GM10847 (cell line): ENCODE results near the gene TAF4B.

ENCODE experiments used
- POLR2A ChIP-seq: IDR thresholded peaks from 2 replicates; pipeline ENCODE4 v1.6.1; 2011; ENCODE audit not compliant: insufficient read length; ENCODE audit errors: extremely low read depth

The TAF4B gene

GRCh38 chr18:26406324-26406723, 180.1 kb downstream of the TAF4B start:
- no peak for TF ChIP-seq POLR2A

- no peak for TF ChIP-seq POLR2A
These were observed 180.7 kb downstream of the TAF4B start for GRCh38 chr18:26406854-26407517.

GRCh38 chr18:26407736-26408601, 181.7 kb downstream of the TAF4B start:
- TF ChIP-seq POLR2A: no peak

- TF ChIP-seq POLR2A: no peak
These were observed 182.8 kb downstream of the TAF4B start for GRCh38 chr18:26409091-26409490.

- TF ChIP-seq POLR2A: no peak
These were observed 188.7 kb downstream of the TAF4B start for GRCh38 chr18:26414901-26415440.

- TF ChIP-seq POLR2A: no peak
These were observed 189.4 kb downstream of the TAF4B start for GRCh38 chr18:26415631-26416030.

GRCh38 chr18:26416652-26417150, 190.5 kb downstream of the TAF4B start:
- no peak for TF ChIP-seq POLR2A

- TF ChIP-seq POLR2A: no peak
These were observed 190.9 kb downstream of the TAF4B start for GRCh38 chr18:26417190-26417589.

GRCh38 chr18:26418225-26418624, 192.0 kb downstream of the TAF4B start:
- TF ChIP-seq POLR2A: no peak

- TF ChIP-seq POLR2A: no peak
These were observed 193.5 kb downstream of the TAF4B start for GRCh38 chr18:26419746-26420145.

- TF ChIP-seq POLR2A: no peak
These were observed 195.3 kb downstream of the TAF4B start for GRCh38 chr18:26421503-26421902.

GRCh38 chr18:26421931-26422330, 195.7 kb downstream of the TAF4B start:
- no peak for TF ChIP-seq POLR2A

GRCh38 chr18:26422472-26423162, 196.4 kb downstream of the TAF4B start:
- TF ChIP-seq POLR2A: no peak

GRCh38 chr18:26424428-26425147, 198.3 kb downstream of the TAF4B start:
- no peak for TF ChIP-seq POLR2A

GRCh38 chr18:26425148-26425531, 198.9 kb downstream of the TAF4B start:
- TF ChIP-seq POLR2A: no peak
